Smooth muscle cell of the umbilical artery (primary cell): Measurements from ENCODE around the gene NANOS3. TPM values are rescaled to one million over a fixed set of nuclear protein-coding genes. Genes with fewer than 3 reads are reported as not detected.

Experiments used
- total RNA-seq: library from RNA; depleted of rRNA; stranded (reverse); fragments of >200 nt; gene quantifications from 2 replicates; pipeline ENCODE4 v1.2.3, GENCODE V29; 2014

The NANOS3 gene
- total RNA-seq, result 0.74 TPM in 1 of 2 replicates, not detected in the other

GRCh38 chr19:13876834-13877233, at the start of gene NANOS3:
Gene NANOS3, plus strand, starts transcription at chr19:13877134. Its CDS starts 115 bp downstream, at chr19:13877249.

GRCh38 chr19:13905634-13906520, 28.9 kb downstream of the NANOS3 start, which contains the start of the genes BRME1 and CC2D1A:
Gene BRME1, minus strand, starts transcription at chr19:13906117. Its CDS starts 1,225 bp downstream, at chr19:13904892.
Gene CC2D1A, plus strand, starts transcription at chr19:13906201. Its CDS starts 241 bp downstream, at chr19:13906442.

Other genes with a start within 250 kb of the NANOS3 start
- gene MRI1, start 112.6 kb upstream of the NANOS3 start, total RNA-seq, result 25.8 and 52.6 TPM in 2 replicates
- gene C19orf53, start 102.7 kb upstream of the NANOS3 start, total RNA-seq, result 50.7 and 86.4 TPM in 2 replicates
- 16.6 and 22.8 TPM in 2 replicates for gene ZSWIM4, start 81.7 kb upstream of the NANOS3 start, total RNA-seq
- under 0.01 and 0.37 TPM in 2 replicates for gene BRME1, start 29.0 kb downstream of the NANOS3 start, total RNA-seq
- gene CC2D1A, start 29.1 kb downstream of the NANOS3 start, total RNA-seq, result 8.3 and 14.3 TPM in 2 replicates
- 3.9 and 4.8 TPM in 2 replicates for gene PODNL1, start 61.3 kb downstream of the NANOS3 start, total RNA-seq
- 4.5 and 11.4 TPM in 2 replicates for gene DCAF15, start 75.4 kb downstream of the NANOS3 start, total RNA-seq
- gene RFX1, start 129.2 kb downstream of the NANOS3 start, total RNA-seq, result 2.7 and 7.1 TPM in 2 replicates
- not detected in 2 replicates for gene RLN3, start 151.0 kb downstream of the NANOS3 start, total RNA-seq
- 4.5 and 14.1 TPM in 2 replicates for gene IL27RA, start 154.6 kb downstream of the NANOS3 start, total RNA-seq
- gene PALM3, start 184.9 kb downstream of the NANOS3 start, total RNA-seq, result 0.30 and 0.92 TPM in 2 replicates
- 0.78 and 1.2 TPM in 2 replicates for gene MISP3, start 195.7 kb downstream of the NANOS3 start, total RNA-seq
- not detected in 2 replicates for gene C19orf67, start 208.6 kb downstream of the NANOS3 start, total RNA-seq
- 16.3 and 29.7 TPM in 2 replicates for gene SAMD1, start 213.6 kb downstream of the NANOS3 start, total RNA-seq
- gene PRKACA, start 240.6 kb downstream of the NANOS3 start, total RNA-seq, result 54.9 and 77.4 TPM in 2 replicates